Pulmonary artery endothelial cell (primary cell): Measurements from ENCODE around the gene POLDIP2. TPM values are rescaled to one million over a fixed set of nuclear protein-coding genes. Genes with fewer than 3 reads are reported as not detected.
A peak's percentile ranks its signal among the peaks of the same experiment; 100 is the strongest.

ENCODE experiments used
- DNase-seq: peaks from one replicate; pipeline ENCODE4 v3.0.0-alpha.2; 2011; ENCODE audit warnings: low read depth, low spot score
- total RNA-seq: library from RNA; depleted of rRNA; stranded (reverse); fragments of >200 nt; gene quantifications from 2 replicates; pipeline ENCODE4 v1.2.3, GENCODE V29; 2014

The POLDIP2 gene
- total RNA-seq, 1 donor from 2014 or later: 107 TPM

DNA sequence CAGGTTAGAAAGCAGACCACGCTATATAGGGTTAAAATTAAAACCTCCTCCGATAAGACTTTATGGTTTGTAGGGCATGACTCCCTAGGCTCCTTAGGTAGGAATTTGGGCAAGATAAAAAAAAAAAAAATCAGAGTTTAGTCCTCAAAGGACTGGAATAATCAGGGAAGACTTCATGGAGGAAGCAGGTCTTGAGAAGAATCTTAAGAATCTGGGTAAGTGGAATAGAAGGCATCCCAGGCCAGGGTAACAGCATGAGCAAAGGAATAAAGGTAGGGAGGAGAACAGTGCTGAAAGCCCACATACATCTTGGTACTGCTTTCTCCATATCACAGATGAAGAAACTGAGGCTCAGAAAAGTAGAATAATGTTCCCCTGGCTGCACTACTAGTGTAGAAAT lies 33.2 kb upstream of the POLDIP2 start:
- no peak for DNase-seq

DNA sequence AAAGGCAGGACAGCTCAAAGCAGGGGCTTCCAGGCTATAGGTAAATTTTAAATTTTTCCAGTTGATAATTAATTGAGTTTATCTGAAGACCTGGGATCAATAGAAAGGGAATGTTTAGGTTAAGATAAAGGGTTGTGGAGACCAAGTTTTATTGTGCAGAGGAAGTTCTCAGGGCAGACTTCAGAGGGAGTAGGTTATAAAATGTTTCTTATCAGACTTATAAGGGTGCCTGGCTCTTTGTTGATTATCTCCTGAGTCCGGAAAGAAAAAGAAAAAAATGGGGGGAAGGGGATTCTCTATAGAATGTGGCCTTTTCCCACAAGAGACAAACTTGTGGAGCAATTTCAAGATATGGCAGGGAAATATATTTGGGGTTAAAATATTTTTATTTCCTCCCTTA lies 32.8 kb upstream of the POLDIP2 start:
- no peak for DNase-seq

DNA sequence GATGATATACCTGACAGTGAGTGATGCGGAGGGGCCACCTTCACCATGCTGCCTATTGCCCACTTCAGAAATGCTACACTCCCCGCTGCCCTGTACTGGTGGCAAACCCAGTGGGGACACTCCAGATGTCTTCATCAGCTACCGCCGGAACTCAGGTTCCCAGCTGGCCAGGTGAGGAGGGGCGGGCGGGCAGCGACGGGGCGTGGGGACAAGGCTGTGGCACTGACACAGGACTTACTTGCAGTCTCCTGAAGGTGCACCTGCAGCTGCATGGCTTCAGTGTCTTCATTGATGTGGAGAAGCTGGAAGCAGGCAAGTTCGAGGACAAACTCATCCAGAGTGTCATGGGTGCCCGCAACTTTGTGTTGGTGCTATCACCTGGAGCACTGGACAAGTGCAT lies 30.8 kb upstream of the POLDIP2 start:
- no peak for DNase-seq

GRCh38 chr17:28386391-28386790 lies 29.1 kb upstream of the POLDIP2 start:
- DNase-seq: no peak

DNA sequence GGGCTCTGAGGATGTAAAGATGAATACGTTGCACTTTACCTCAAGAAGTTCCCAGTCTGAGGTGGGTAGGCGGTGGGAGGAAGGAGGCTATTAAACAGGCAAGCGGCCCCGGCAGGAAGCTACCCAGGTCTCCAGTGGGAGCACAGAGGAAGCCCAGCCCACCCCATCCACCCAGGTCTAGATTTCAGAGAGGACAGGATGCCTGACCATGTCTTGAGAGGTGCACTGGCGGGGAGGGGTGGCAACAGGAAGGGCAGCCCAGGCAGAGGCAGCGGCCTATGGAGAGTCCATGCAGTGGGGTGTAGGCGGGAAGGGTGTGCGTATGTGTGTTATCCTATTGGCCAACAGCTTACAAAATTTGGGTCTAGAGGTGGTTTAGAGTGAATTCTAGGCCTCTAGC lies 28.1 kb upstream of the POLDIP2 start:
- DNase-seq: no peak

- DNase-seq: no peak
These were observed 27.7 kb upstream of the POLDIP2 start for GRCh38 chr17:28385037-28385400.

- DNase-seq: no peak
These were observed 27.1 kb upstream of the POLDIP2 start for GRCh38 chr17:28384281-28385036.

DNA sequence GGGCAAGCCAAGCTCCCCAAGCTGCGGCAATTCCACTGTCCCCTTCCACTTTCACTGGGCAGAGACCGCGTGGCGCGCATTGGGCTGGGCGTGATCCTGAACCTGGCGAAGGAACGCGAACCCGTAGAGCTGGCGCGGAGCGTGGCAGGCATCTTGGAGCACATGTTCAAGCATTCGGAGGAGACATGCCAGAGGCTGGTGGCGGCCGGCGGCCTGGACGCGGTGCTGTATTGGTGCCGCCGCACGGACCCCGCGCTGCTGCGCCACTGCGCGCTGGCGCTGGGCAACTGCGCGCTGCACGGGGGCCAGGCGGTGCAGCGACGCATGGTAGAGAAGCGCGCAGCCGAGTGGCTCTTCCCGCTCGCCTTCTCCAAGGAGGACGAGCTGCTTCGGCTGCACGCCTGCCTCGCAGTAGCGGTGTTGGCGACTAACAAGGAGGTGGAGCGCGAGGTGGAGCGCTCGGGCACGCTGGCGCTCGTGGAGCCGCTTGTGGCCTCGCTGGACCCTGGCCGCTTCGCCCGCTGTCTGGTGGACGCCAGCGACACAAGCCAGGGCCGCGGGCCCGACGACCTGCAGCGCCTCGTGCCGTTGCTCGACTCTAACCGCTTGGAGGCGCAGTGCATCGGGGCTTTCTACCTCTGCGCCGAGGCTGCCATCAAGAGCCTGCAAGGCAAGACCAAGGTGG lies 24.0 kb upstream of the POLDIP2 start:
- no peak for DNase-seq

GRCh38 chr17:28379814-28380801 lies 22.8 kb upstream of the POLDIP2 start:
- DNase-seq: peak; percentile 75

DNA sequence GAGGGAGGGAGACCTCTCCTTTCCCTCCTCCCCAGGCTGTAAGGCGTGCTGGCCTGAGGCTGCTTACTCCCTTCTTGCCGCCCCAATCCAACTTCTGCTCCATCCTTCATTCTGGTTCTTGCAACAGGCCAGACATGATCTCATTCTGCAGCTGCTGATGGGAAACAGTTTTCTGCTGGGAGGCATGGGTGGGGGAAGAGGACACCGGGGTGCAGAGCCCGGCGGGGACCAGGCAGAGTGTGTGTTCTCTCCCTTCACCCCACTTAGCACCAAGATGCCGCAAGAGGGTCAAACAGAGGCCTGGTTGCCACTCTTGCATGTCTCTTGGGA lies 15.6 kb upstream of the POLDIP2 start:
- no peak for DNase-seq

- no peak for DNase-seq
These were observed 15.0 kb upstream of the POLDIP2 start for GRCh38 chr17:28372203-28372944.

GRCh38 chr17:28371245-28372202 lies 14.2 kb upstream of the POLDIP2 start, which contains the start of gene SARM1:
Gene SARM1 (plus strand): TSS chr17:28371694. CDS start chr17:28372033, 339 bp downstream.
- DNase-seq: peak; percentile 61

GRCh38 chr17:28370744-28371103 lies 13.4 kb upstream of the POLDIP2 start:
- no peak for DNase-seq

- DNase-seq: no peak
These were observed 12.9 kb upstream of the POLDIP2 start, which contains the start of gene VTN for GRCh38 chr17:28370035-28370743. Gene VTN (minus strand): TSS chr17:28370307. CDS start chr17:28370203, 104 bp downstream.

- no peak for DNase-seq
These were observed 12.3 kb upstream of the POLDIP2 start for GRCh38 chr17:28369684-28370034.

DNA sequence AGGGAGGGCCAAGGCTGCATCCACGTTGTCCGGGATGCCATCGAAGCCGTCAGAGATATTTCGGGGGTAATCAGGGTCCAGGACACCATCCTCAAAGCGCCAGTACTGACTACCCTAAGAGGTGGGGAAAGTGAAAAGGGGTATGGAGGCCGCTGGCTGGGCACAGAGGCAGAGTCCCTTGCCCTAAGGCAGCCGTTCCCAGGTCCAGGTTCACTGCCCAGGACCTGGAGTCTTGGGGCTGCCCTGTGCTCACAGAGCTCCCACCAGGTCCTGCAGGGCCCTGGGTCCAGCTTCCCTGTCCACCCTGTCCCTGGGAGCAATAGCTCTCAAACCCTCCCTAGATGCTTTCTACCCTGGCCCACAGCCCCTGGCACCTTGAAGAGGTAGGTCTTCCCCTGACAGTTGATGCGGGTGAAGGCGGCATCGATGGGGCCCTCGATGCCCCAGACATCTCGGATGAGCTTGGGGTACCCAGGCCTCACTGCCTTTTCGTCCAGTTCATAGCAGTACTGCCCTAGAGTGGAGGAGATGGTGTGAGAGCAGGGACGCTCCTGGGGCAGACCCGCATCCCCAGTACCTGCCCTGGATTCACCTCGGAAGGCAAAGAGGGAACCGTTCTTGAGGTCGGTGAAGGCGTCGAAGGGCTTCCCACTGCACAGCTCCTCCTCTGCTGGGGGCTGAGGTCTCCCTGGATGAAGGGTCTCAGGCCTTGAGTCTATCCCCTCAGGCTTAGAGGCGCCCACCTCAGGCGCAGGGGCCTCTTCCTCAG lies 11.8 kb upstream of the POLDIP2 start:
- no peak for DNase-seq

- DNase-seq: no peak
These were observed 11.0 kb upstream of the POLDIP2 start for GRCh38 chr17:28368306-28368831.

DNA sequence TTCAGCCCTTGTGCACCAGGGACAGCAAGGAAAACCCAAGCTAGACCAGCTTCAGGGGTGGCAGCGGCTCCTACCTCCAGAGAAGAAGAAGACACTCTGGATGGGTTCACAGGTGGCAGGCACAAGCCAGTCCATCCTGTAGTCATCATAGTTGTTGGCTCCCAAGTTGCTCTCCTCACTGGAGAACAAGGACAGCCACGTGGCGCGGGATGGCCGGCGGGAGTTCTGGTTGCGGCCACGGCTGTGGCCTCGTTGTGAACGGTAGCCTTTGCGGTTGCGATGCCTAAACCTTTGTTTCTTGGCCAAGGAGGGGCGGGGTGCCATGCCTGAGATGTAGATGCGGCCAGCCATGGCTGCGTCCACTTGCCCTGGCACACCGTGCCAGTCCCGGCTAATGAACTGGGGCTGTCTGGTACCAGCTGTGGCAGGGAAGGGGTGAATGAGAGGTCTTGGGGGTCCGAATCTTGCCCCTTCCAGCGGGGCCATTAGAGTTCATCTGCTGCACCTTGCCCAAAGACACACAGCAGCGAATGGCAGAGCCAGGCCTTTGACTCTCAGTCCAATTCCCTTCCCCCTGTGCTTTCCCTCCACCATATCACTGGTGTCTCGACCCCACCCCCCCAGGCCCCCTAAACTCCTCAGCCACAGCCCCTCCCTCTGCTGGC lies 10.4 kb upstream of the POLDIP2 start:
- DNase-seq: no peak
